ENCODE measurements around the gene ZNF581. TPM values are rescaled to one million over a fixed set of nuclear protein-coding genes. Genes with fewer than 3 reads are reported as not detected.

ZNF581 gene
- total RNA-seq, 4 donors from 2014 or later = 11.8 to 20.2 (median 14.0) TPM

GRCh38 chr19:55674459-55674840, 31.0 kb downstream of the ZNF581 start:
- intact Hi-C loops (cut with DNase I) = no loop called here
- DNase-seq = no peak
- WGBS, 2 donors = 32 to 39% methylated on average over 7 to 11 of the region's 17 CpGs
- H3K27ac ChIP-seq = peak overlapping the region; percentile 82 to 96 (median 92)
- H3K9me3 ChIP-seq = no peaks in the 10 kb centered on the region
- peak overlapping the region; percentile 61 to 100 (median 78) for H3K4me3 ChIP-seq
- H3K36me3 ChIP-seq = peaks cover 25 to 70% (median 27%) of the 10 kb centered on the region in 3 donors
- TF ChIP-seq CTCF (IDR thresholded peaks at IDR 0.05) (no peak), POLR2A (IDR thresholded peaks at IDR 0.05) (no peak)
- H3K27me3 ChIP-seq = no peaks in the 10 kb centered on the region
- H3K4me1 ChIP-seq = peaks cover 32 to 75% (median 36%) of the 10 kb centered on the region in 3 donors

GRCh38 chr19:55674841-55675660, 31.6 kb downstream of the ZNF581 start, which contains the start of gene EPN1:
Gene EPN1 (plus strand): TSS chr19:55675226. CDS start chr19:55678628, 3,402 bp downstream.
- peak within 1 kb of the TSS; percentile 61 to 100 (median 78) for H3K4me3 ChIP-seq
- DNase-seq = peak; percentile 79
- peaks cover 34 to 78% (median 40%) of the 10 kb centered on the region in 3 donors for H3K4me1 ChIP-seq
- H3K9me3 ChIP-seq = no peaks in the 10 kb centered on the region
- intact Hi-C loops (cut with DNase I) = no loop called here
- WGBS, 2 donors = 0% methylated on average over 1 to 5 of the region's 101 CpGs
- H3K27me3 ChIP-seq = no peaks in the 10 kb centered on the region
- peak in 2 of 4 donors; percentile 14 to 69 for TF ChIP-seq POLR2A (IDR thresholded peaks at IDR 0.05)
- no peak for TF ChIP-seq CTCF (IDR thresholded peaks at IDR 0.05)
- peaks cover 23 to 70% (median 27%) of the 10 kb centered on the region in 3 donors for H3K36me3 ChIP-seq
- H3K27ac ChIP-seq = peak within 1 kb of the TSS; percentile 82 to 96 (median 92)

- no peaks in the 10 kb centered on the region for H3K9me3 ChIP-seq
- peak overlapping the region; percentile 82 to 96 (median 92) for H3K27ac ChIP-seq
- peak overlapping the region; percentile 61 to 100 (median 78) for H3K4me3 ChIP-seq
- WGBS, 2 donors = 14% methylated on average over 16 of the region's 16 CpGs
- H3K4me1 ChIP-seq = peaks cover 34 to 79% (median 40%) of the 10 kb centered on the region in 3 donors
- no peak for TF ChIP-seq CTCF (IDR thresholded peaks at IDR 0.05)
- TF ChIP-seq POLR2A (IDR thresholded peaks at IDR 0.05) = no peak
- intact Hi-C loops (cut with DNase I) = no loop called here
- DNase-seq = no peak
- H3K36me3 ChIP-seq = peaks cover 20 to 70% (median 25%) of the 10 kb centered on the region in 3 donors
- H3K27me3 ChIP-seq = no peaks in the 10 kb centered on the region
These were observed 32.4 kb downstream of the ZNF581 start for GRCh38 chr19:55675661-55676354.

GRCh38 chr19:55676383-55676782, 32.9 kb downstream of the ZNF581 start:
- intact Hi-C loops (cut with DNase I) = no loop called here
- peaks cover 20 to 70% (median 26%) of the 10 kb centered on the region in 3 donors for H3K36me3 ChIP-seq
- H3K4me3 ChIP-seq = peak overlapping the region; percentile 61 to 100 (median 78)
- H3K4me1 ChIP-seq = peaks cover 34 to 81% (median 40%) of the 10 kb centered on the region in 3 donors
- WGBS, 2 donors = 49 to 57% methylated on average over 5 of the region's 5 CpGs
- peak in 1 of 6 experiments; percentile 14 for TF ChIP-seq CTCF (IDR thresholded peaks at IDR 0.05)
- TF ChIP-seq POLR2A (IDR thresholded peaks at IDR 0.05) = no peak
- H3K27ac ChIP-seq = peak overlapping the region in 3 of 4 donors; percentile 46 to 93 (median 82)
- H3K27me3 ChIP-seq = no peaks in the 10 kb centered on the region
- DNase-seq = no peak
- no peaks in the 10 kb centered on the region for H3K9me3 ChIP-seq

Data from esophagus squamous epithelium (tissue), 5 donors.